Naive B cell (primary cell): Measurements from ENCODE around the gene NR2C2AP. TPM values are rescaled to one million over a fixed set of nuclear protein-coding genes. Genes with fewer than 3 reads are reported as not detected.

Experiments used
- ATAC-seq, 2 donors: fragments of 150-1000 bp; cut with Tn5 transposase; 2 replicates each; pipeline ENCODE4 v1.10.0; 2021; ENCODE audit warnings: low read depth in 2 of 2, mild to moderate bottlenecking in 2 of 2, moderate library complexity in 2 of 2
- DNase-seq: peaks from one replicate; pipeline ENCODE4 v3.0.0; 2022
- H3K27ac Mint-ChIP-seq, 6 donors: one replicate each; pipeline ENCODE4 v1.8.0; 2020 to 2022; ENCODE audit warnings: mild to moderate bottlenecking in 6 of 6, mixed read lengths in 6 of 6, moderate library complexity in 5 of 6, inconsistent platforms in 2 of 6
- H3K27me3 Mint-ChIP-seq, 3 donors: one replicate each; pipeline ENCODE4 v1.8.0; 2021 to 2022; ENCODE audit warnings: mixed read lengths in 3 of 3, mild to moderate bottlenecking in 1 of 3
- H3K36me3 Mint-ChIP-seq, 2 donors: one replicate each; pipeline ENCODE4 v1.8.0; 2020 to 2022; ENCODE audit warnings: mixed read lengths in 2 of 2, inconsistent platforms in 1 of 2, mild to moderate bottlenecking in 1 of 2
- H3K4me1 Mint-ChIP-seq, 3 donors: one replicate each; pipeline ENCODE4 v1.8.0; 2020 to 2022; ENCODE audit warnings: mixed read lengths in 3 of 3, inconsistent platforms in 1 of 3, mild to moderate bottlenecking in 1 of 3, moderate library complexity in 1 of 3
- H3K4me3 Mint-ChIP-seq, 8 donors: one replicate each; pipeline ENCODE4 v1.8.0; 2020 to 2022; ENCODE audit warnings: mild to moderate bottlenecking in 8 of 8, mixed read lengths in 8 of 8, moderate library complexity in 8 of 8, inconsistent platforms in 2 of 8
- H3K9me3 Mint-ChIP-seq, 7 donors: one replicate each; pipeline ENCODE4 v1.8.0; 2020 to 2022; ENCODE audit warnings: mixed read lengths in 7 of 7, mild to moderate bottlenecking in 5 of 7, inconsistent platforms in 2 of 7, moderate library complexity in 1 of 7
- polyA plus RNA-seq, 6 donors: library from polyadenylated mRNA; unstranded; fragments of 300-500 nt; fragmentation: Illumina TruSeq; gene quantifications; one replicate each; pipeline ENCODE4 v1.2.3, GENCODE V29; 2021; ENCODE audit warnings: low read depth in 6 of 6

NR2C2AP gene
- polyA plus RNA-seq, 6 donors from 2014 or later: 25.6 to 38.4 (median 31.4) TPM

- peak; percentile 83 for DNase-seq
- peak within 1 kb of the TSS; percentile 58 to 86 (median 80) for H3K27ac Mint-ChIP-seq
- no peaks in the 10 kb centered on the region for H3K36me3 Mint-ChIP-seq
Measured at GRCh38 chr19:19170053-19170872, 33.0 kb downstream of the NR2C2AP start, which contains the start of gene MEF2B. Gene MEF2B, minus strand, starts transcription at chr19:19170263. Its CDS starts 19,528 bp downstream, at chr19:19150735.

DNA sequence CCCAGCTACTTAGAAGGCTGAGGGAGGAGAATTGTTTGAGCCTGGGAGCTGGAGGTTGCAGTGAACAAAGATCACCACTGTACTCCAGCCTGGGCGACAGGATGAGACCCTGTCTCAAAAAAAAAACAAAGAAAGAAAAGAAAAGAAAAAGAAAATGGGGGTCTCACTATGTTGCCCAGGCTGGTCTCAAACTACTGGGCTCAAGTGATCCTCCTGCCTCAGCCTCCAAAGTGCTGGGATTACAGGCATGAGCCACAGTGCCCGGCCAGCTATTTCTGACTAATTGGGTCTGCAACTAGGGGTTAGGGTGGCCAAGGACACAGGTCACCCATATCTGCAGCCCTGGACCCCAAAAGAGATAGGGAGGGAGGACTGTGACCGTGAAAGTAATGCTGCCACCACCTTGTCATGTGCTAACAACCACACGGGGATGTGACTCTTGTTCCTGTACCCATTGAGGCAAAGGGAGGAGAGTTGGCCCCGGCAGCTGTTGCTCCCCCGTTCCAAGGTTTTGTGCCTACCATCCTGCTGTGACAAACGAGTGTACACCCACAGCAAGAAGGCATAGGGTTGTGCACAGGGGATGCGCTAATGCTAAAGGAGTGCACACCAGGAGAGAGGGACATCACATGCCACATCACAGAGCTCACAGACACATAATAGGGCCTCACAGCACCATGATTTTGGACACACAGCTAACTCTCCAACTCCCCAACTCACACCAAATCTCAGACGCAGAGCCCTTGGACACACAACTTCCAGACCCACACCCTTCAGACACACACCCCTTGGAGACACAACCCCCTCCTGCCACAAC, 33.8 kb downstream of the NR2C2AP start:
- no peaks in the 10 kb centered on the region for H3K36me3 Mint-ChIP-seq
- DNase-seq (no peak), ATAC-seq (peak in 1 of 2 donors; percentile 7)
- H3K4me3 Mint-ChIP-seq: peak overlapping the region; percentile 21 to 91 (median 82)
- H3K4me1 Mint-ChIP-seq: peaks cover 18 to 29% (median 26%) of the 10 kb centered on the region in 3 donors
- H3K9me3 Mint-ChIP-seq: no peaks in the 10 kb centered on the region
- H3K27me3 Mint-ChIP-seq: peaks cover 0 to 12% (median 0%) of the 10 kb centered on the region in 3 donors
- H3K27ac Mint-ChIP-seq: peak overlapping the region in 3 of 6 donors; percentile 58 to 84 (median 65)

More at GRCh38 chr19:19170053-19170872, 33.0 kb downstream of the NR2C2AP start, which contains the start of gene MEF2B:
- peak within 1 kb of the TSS; percentile 21 to 91 (median 82) for H3K4me3 Mint-ChIP-seq
- no peaks in the 10 kb centered on the region for H3K9me3 Mint-ChIP-seq
- H3K4me1 Mint-ChIP-seq: peaks cover 21 to 30% (median 24%) of the 10 kb centered on the region in 3 donors
- peak; percentile 97 to 98 for ATAC-seq
- peaks cover 0 to 12% (median 0%) of the 10 kb centered on the region in 3 donors for H3K27me3 Mint-ChIP-seq

DNA sequence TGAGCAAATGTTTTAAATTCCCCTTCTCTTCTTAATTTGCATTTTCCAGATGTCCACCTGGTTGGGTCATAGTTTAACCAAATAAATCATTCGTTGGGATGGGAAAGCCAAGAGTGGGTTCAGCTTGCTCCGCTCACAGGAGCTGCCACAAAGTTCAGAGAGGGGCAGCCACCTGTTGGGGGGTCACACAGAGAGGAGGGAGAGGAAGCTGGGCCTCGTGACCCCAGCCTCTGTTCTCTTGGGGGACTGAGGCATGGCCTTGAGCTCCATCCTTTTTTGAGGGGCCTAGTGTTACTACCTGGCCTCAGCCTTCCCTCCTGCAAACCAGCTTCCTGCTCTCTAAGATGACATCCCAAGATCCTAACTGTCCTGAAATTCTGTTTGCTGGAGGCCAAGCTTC, 35.6 kb downstream of the NR2C2AP start:
- Mint-ChIP-seq H3K9me3 (no peaks in the 10 kb centered on the region), H3K4me3 (no peak overlapping the region), H3K27me3 (peaks cover 0 to 12% (median 0%) of the 10 kb centered on the region in 3 donors), H3K4me1 (peaks cover 21 to 30% (median 29%) of the 10 kb centered on the region in 3 donors), H3K36me3 (no peaks in the 10 kb centered on the region), H3K27ac (peak overlapping the region in 1 of 6 donors; percentile 49)
- ATAC-seq (no peak), DNase-seq (no peak)

- Mint-ChIP-seq H3K27me3 (peaks cover 0 to 4% (median 0%) of the 10 kb centered on the region in 3 donors), H3K4me1 (peaks cover 24 to 39% (median 30%) of the 10 kb centered on the region in 3 donors), H3K9me3 (peaks cover 0 to 1% (median 0%) of the 10 kb centered on the region in 7 donors), H3K27ac (peak overlapping the region in 1 of 6 donors; percentile 57), H3K36me3 (no peaks in the 10 kb centered on the region), H3K4me3 (no peak overlapping the region)
- DNase-seq (no peak), ATAC-seq (no peak)
Measured at GRCh38 chr19:19165396-19165795, 37.8 kb downstream of the NR2C2AP start.

- Mint-ChIP-seq H3K27me3 (no peaks in the 10 kb centered on the region), H3K9me3 (peaks cover 0 to 1% (median 0%) of the 10 kb centered on the region in 7 donors), H3K4me1 (peaks cover 22 to 32% (median 30%) of the 10 kb centered on the region in 3 donors), H3K4me3 (no peak overlapping the region), H3K36me3 (no peaks in the 10 kb centered on the region), H3K27ac (peak overlapping the region in 5 of 6 donors; percentile 27 to 69 (median 47))
- ATAC-seq (no peak), DNase-seq (no peak)
Measured at GRCh38 chr19:19162495-19162894, 40.7 kb downstream of the NR2C2AP start.

DNA sequence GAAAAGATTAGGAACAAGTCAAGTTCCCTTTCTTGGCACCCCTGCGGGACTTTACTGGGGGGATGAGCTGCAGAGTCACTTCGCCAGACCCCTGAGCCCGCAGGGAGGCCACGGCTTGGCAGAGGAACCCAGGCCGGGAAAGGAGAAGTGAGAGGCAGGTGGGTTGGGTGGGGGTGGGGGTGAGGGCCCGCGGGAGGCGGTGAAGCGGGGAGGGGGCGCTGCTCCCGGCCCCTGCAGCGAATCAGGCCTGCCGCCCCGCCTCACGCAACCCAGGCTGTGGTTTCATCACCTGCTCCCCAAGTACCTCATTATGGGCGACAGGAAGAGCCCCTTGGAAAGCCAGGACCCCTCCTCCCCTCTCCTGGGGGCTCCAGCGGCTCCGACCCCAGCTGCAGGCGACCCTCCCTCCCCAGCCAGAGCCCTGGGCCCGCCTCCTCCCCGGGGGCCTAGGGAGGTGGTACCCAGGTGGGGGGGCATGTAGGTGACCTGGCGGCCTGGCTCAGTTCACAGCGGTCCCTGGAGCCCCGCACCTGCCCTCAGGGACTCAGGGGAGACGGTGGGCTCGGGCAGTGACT, 42.7 kb downstream of the NR2C2AP start:
- H3K36me3 Mint-ChIP-seq: peaks cover 5 to 6% of the 10 kb centered on the region in 2 donors
- H3K9me3 Mint-ChIP-seq: peaks cover 0 to 5% (median 4%) of the 10 kb centered on the region in 7 donors
- DNase-seq (peak; percentile 78), ATAC-seq (peak; percentile 89 to 90)
- peaks cover 33 to 43% (median 35%) of the 10 kb centered on the region in 3 donors for H3K4me1 Mint-ChIP-seq
- no peaks in the 10 kb centered on the region for H3K27me3 Mint-ChIP-seq
- peak overlapping the region; percentile 12 to 86 (median 65) for H3K4me3 Mint-ChIP-seq
- H3K27ac Mint-ChIP-seq: peak overlapping the region in 4 of 6 donors; percentile 57 to 85 (median 80)

DNA sequence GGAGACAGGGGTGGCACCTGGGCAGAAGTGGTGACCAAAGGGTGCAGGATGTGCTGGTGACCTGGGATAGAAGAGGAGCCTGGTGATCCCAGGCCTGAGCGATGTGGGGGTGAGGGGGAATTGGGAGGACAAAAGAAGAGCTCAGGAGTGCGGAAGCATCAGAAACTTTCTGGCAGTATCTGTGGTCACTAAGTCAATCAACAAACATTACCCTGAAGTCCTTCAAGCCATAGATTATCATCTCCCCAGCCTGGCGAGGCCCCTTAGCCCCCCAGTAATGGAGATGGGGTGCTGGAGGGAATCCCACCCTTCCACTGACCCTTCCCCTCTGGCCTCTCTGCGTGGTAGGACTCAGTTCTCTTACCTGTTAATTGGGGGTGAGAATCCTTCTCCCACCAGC, 43.7 kb downstream of the NR2C2AP start:
- H3K4me1 Mint-ChIP-seq: peaks cover 36 to 53% (median 38%) of the 10 kb centered on the region in 3 donors
- H3K27me3 Mint-ChIP-seq: no peaks in the 10 kb centered on the region
- H3K36me3 Mint-ChIP-seq: peaks cover 11 to 15% of the 10 kb centered on the region in 2 donors
- no peak for DNase-seq
- peak overlapping the region in 2 of 6 donors; percentile 24 to 88 for H3K27ac Mint-ChIP-seq
- no peak for ATAC-seq
- peaks cover 0 to 8% (median 4%) of the 10 kb centered on the region in 7 donors for H3K9me3 Mint-ChIP-seq
- peak overlapping the region in 4 of 8 donors; percentile 18 to 78 (median 58) for H3K4me3 Mint-ChIP-seq

DNA sequence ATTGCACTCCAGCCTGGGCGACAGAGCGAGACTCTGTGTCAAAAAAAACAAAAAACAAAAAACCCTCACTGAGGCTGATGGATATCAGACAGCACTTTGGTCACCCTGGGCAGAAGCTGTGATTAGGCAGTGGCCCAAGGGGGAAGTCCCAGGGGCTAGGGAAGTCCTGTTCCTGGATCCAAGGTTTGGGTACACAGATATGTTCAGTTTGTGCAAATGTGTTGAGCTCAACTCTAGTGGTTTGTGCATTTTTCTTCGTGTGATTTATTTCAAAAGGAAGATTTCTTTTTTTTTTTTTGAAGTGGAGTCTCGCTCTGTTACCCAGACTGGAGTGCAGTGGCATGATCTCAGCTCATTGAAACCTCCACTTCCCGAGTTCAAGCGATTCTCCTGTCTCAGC, 45.4 kb downstream of the NR2C2AP start:
- ATAC-seq (no peak), DNase-seq (no peak)
- H3K27ac Mint-ChIP-seq: peak overlapping the region in 2 of 6 donors; percentile 61 to 67
- peaks cover 11 to 15% of the 10 kb centered on the region in 2 donors for H3K36me3 Mint-ChIP-seq
- H3K27me3 Mint-ChIP-seq: no peaks in the 10 kb centered on the region
- peaks cover 0 to 8% (median 4%) of the 10 kb centered on the region in 7 donors for H3K9me3 Mint-ChIP-seq
- H3K4me1 Mint-ChIP-seq: peaks cover 34 to 53% (median 44%) of the 10 kb centered on the region in 3 donors
- H3K4me3 Mint-ChIP-seq: peak overlapping the region in 1 of 8 donors; percentile 51

- H3K27ac Mint-ChIP-seq: peak overlapping the region in 3 of 6 donors; percentile 10 to 70 (median 69)
- H3K36me3 Mint-ChIP-seq: peaks cover 11 to 15% of the 10 kb centered on the region in 2 donors
- peak in 1 of 2 donors; percentile 17 for ATAC-seq
- H3K27me3 Mint-ChIP-seq: no peaks in the 10 kb centered on the region
- peak overlapping the region in 5 of 8 donors; percentile 15 to 74 (median 62) for H3K4me3 Mint-ChIP-seq
- peaks cover 36 to 48% (median 46%) of the 10 kb centered on the region in 3 donors for H3K4me1 Mint-ChIP-seq
- no peak for DNase-seq
- peaks cover 0 to 8% (median 3%) of the 10 kb centered on the region in 7 donors for H3K9me3 Mint-ChIP-seq
Measured at GRCh38 chr19:19155495-19156219, 47.6 kb downstream of the NR2C2AP start.

GRCh38 chr19:19154768-19155494, 48.3 kb downstream of the NR2C2AP start:
- peaks cover 0 to 8% (median 3%) of the 10 kb centered on the region in 7 donors for H3K9me3 Mint-ChIP-seq
- H3K27ac Mint-ChIP-seq: peak overlapping the region in 3 of 6 donors; percentile 17 to 84 (median 64)
- ATAC-seq: no peak

GRCh38 chr19:19152668-19153384, 50.4 kb downstream of the NR2C2AP start:
- ATAC-seq (no peak), DNase-seq (no peak)
- H3K27me3 Mint-ChIP-seq: no peaks in the 10 kb centered on the region
- peaks cover 11 to 15% of the 10 kb centered on the region in 2 donors for H3K36me3 Mint-ChIP-seq
- H3K9me3 Mint-ChIP-seq: peaks cover 0 to 8% (median 3%) of the 10 kb centered on the region in 7 donors
- no peak overlapping the region for H3K4me3 Mint-ChIP-seq
- peak overlapping the region in 3 of 6 donors; percentile 6 to 76 (median 24) for H3K27ac Mint-ChIP-seq
- peaks cover 27 to 41% (median 37%) of the 10 kb centered on the region in 3 donors for H3K4me1 Mint-ChIP-seq

More at GRCh38 chr19:19154768-19155494, 48.3 kb downstream of the NR2C2AP start:
- H3K4me1 Mint-ChIP-seq: peaks cover 32 to 48% (median 44%) of the 10 kb centered on the region in 3 donors
- peaks cover 11 to 15% of the 10 kb centered on the region in 2 donors for H3K36me3 Mint-ChIP-seq
- DNase-seq: no peak
- H3K27me3 Mint-ChIP-seq: no peaks in the 10 kb centered on the region
- peak overlapping the region in 2 of 8 donors; percentile 22 to 74 for H3K4me3 Mint-ChIP-seq
